Activated T-cell treated with anti-CD3 and anti-CD28 coated beads, Interleukin-2, amount 50 U/mL, for 1 hour (primary cell): Measurements from ENCODE around the gene RPS18.
A peak's percentile ranks its signal among the peaks of the same experiment; 100 is the strongest.
"Not testable (repeated sequence)": the region's sequence is repeated elsewhere in the genome, so short reads cannot be mapped to it uniquely, and the experiment has no call there.

Experiments used
- DNase-seq: peaks from one replicate; pipeline ENCODE4 v3.0.0-alpha.2; 2020

RPS18 gene

GRCh38 chr6:33273129-33273923 is 1.5 kb downstream of the RPS18 start:
- DNase-seq, result no peak

- no peak for DNase-seq
Measured at GRCh38 chr6:33273924-33274902, 2.3 kb downstream of the RPS18 start.

- not testable (repeated sequence) for DNase-seq
Measured at GRCh38 chr6:33275795-33276580, 4.1 kb downstream of the RPS18 start.

- DNase-seq, result no peak
Measured at GRCh38 chr6:33276581-33276863, 4.6 kb downstream of the RPS18 start.

- DNase-seq, result peak; percentile 74
Measured at GRCh38 chr6:33276864-33277662, 5.2 kb downstream of the RPS18 start, which contains the start of gene B3GALT4. B3GALT4 (plus strand) TSS chr6:33277123; CDS start chr6:33277420, 297 bp downstream.

- DNase-seq, result peak; percentile 39
Measured at GRCh38 chr6:33277663-33278391, 6.0 kb downstream of the RPS18 start.

GRCh38 chr6:33278392-33278741 is 6.5 kb downstream of the RPS18 start:
- no peak for DNase-seq

- DNase-seq, result no peak
Measured at GRCh38 chr6:33278810-33279209, 6.9 kb downstream of the RPS18 start.

GRCh38 chr6:33279257-33279695 is 7.4 kb downstream of the RPS18 start:
- no peak for DNase-seq

GRCh38 chr6:33279971-33280511 is 8.2 kb downstream of the RPS18 start:
- peak; percentile 36 for DNase-seq

- DNase-seq, result no peak
Measured at GRCh38 chr6:33280539-33280938, 8.7 kb downstream of the RPS18 start.

- not testable (repeated sequence) for DNase-seq
Measured at GRCh38 chr6:33285214-33285613, 13.3 kb downstream of the RPS18 start.

- DNase-seq, result no peak
Measured at GRCh38 chr6:33286946-33287914, 15.4 kb downstream of the RPS18 start.

- DNase-seq, result no peak
Measured at GRCh38 chr6:33288141-33288920, 16.5 kb downstream of the RPS18 start.

- DNase-seq, result peak; percentile 80
Measured at GRCh38 chr6:33288921-33289783, 17.3 kb downstream of the RPS18 start, which contains the start of the genes PFDN6 and WDR46. PFDN6 (plus strand) TSS chr6:33289601; CDS start chr6:33289857, 256 bp downstream. WDR46 (minus strand) TSS chr6:33289239; CDS start chr6:33289170, 69 bp downstream.

- DNase-seq, result no peak
Measured at GRCh38 chr6:33289784-33290315, 18.0 kb downstream of the RPS18 start.

GRCh38 chr6:33290459-33290858 is 18.6 kb downstream of the RPS18 start:
- no peak for DNase-seq
